Astrocyte of the cerebellum (primary cell): ENCODE data around the gene ANXA2.

Experiments used
- DNase-seq: peaks from one replicate; pipeline ENCODE4 v3.0.0-alpha.2; 2011; ENCODE audit warnings: low read depth
- H3K4me3 ChIP-seq: 2 replicates; pipeline ENCODE4 v1.5.1; 2011; ENCODE audit warnings: mild to moderate bottlenecking, low read depth, low read length, moderate library complexity
- CTCF ChIP-seq: IDR thresholded peaks from 2 replicates; pipeline ENCODE4 v1.5.1; 2012; ENCODE audit warnings: low read length, low read depth, moderate library complexity, mild to moderate bottlenecking; ENCODE audit errors: missing control alignments
- in situ Hi-C: cut with HindIII; loops from 2 replicates; pipeline ENCODE4 v1.10.0; 2017; ENCODE audit warnings: low sequenced_read_pairs

The ANXA2 gene

GRCh38 chr15:60326824-60327654, 70.7 kb downstream of the ANXA2 start:
- no peak overlapping the region for H3K4me3 ChIP-seq
- in situ Hi-C loops: loop anchor here (10.0 kb wide), 1 partner anchor 632 kb away; no protein-coding TSS in a partner anchor
- DNase-seq: peak; percentile 36
- TF ChIP-seq CTCF: peak; percentile 80

- in situ Hi-C loops: loop anchor here (10.0 kb wide), 1 partner anchor 632 kb away; no protein-coding TSS in a partner anchor
- no peak for DNase-seq
- no peak for TF ChIP-seq CTCF
- no peak overlapping the region for H3K4me3 ChIP-seq
Measured at GRCh38 chr15:60326343-60326742, 71.4 kb downstream of the ANXA2 start.

- no peak for TF ChIP-seq CTCF
- no peak for DNase-seq
- in situ Hi-C loops: loop anchor here (10.0 kb wide), 1 partner anchor 631 kb away; no protein-coding TSS in a partner anchor
- H3K4me3 ChIP-seq: no peak overlapping the region
Measured at GRCh38 chr15:60325905-60326304, 71.9 kb downstream of the ANXA2 start.

GRCh38 chr15:60324706-60325438, 72.9 kb downstream of the ANXA2 start:
- DNase-seq: no peak
- in situ Hi-C loops: loop anchor here (10.0 kb wide), 1 partner anchor 630 kb away; no protein-coding TSS in a partner anchor
- no peak overlapping the region for H3K4me3 ChIP-seq
- TF ChIP-seq CTCF: no peak

GRCh38 chr15:60323322-60323721, 74.5 kb downstream of the ANXA2 start:
- no peak for DNase-seq
- in situ Hi-C loops: loop anchor here (10.0 kb wide), 1 partner anchor 629 kb away; no protein-coding TSS in a partner anchor
- TF ChIP-seq CTCF: no peak
- no peak overlapping the region for H3K4me3 ChIP-seq

- no peak for DNase-seq
- in situ Hi-C loops: loop anchor here (10.0 kb wide), 1 partner anchor 626 kb away; no protein-coding TSS in a partner anchor
- H3K4me3 ChIP-seq: no peak overlapping the region
- TF ChIP-seq CTCF: no peak
Measured at GRCh38 chr15:60320365-60320764, 77.4 kb downstream of the ANXA2 start.
